RPMI8226 (cell line): ENCODE measurements around the gene NBEA.

Experiments
- DNase-seq: peaks from one replicate; pipeline ENCODE4 v3.0.0-alpha.2; 2015

The NBEA gene

DNA sequence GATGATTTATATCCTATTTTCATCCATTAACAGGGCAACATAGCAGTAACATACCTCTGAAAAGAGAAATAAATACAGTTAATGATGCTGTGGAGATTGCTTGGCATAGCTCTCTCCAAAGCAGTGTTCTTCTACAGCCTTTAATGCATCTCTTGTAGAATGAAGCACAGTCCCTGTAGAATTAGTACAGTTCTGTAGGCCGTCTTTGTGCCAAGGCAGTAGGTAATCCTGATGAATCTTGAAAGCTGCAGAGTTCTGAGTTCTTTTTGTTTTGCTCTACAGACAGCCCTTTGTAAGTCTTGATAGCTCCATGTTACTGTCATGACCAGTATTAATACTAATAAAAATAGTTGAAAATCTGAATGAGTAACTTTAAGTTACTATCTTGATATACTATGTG lies 350.3 kb downstream of the NBEA start:
- DNase-seq: no peak

- DNase-seq: no peak
Measured at GRCh38 chr13:35293579-35294226, 351.6 kb downstream of the NBEA start.

DNA sequence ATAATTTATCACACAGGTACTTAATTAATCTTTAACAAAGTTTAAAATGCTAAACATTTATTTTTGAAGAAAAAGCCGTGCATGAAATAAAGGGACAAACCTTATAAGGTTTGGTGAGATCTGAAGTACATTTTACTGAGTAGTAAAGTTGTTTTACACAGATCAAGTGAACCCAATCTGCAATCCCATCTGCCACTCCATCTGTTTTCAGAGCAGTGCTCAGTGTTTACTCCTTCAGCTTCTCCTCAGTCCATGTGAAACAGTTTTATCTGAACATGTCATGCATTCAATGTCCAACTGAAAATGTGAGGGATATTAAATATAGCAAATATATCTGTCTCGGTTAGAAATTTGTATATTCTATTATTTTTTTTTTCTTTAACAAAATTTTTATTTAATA lies 367.6 kb downstream of the NBEA start:
- DNase-seq: no peak

- DNase-seq: no peak
Measured at GRCh38 chr13:35332134-35332533, 390.1 kb downstream of the NBEA start.

DNA sequence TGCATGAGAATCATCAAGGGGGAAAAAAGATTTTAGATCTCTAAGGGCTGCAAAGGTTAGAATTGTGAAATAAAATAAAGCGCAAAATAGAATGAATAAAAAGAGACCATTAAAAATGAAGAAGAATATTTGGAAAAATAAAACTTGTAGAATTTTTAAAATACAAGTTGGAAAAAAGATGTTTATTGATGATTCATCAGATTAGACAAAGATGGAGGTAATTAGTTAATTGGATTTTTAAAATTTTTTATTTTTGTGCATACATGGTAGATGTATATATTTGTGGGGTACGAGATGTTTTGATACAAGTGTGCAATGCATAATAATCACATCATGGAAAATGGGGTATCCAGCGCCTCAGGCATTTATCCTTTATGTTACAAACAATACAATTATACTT lies 391.1 kb downstream of the NBEA start:
- DNase-seq: no peak

- no peak for DNase-seq
Measured at GRCh38 chr13:35342440-35342839, 400.4 kb downstream of the NBEA start.

DNA sequence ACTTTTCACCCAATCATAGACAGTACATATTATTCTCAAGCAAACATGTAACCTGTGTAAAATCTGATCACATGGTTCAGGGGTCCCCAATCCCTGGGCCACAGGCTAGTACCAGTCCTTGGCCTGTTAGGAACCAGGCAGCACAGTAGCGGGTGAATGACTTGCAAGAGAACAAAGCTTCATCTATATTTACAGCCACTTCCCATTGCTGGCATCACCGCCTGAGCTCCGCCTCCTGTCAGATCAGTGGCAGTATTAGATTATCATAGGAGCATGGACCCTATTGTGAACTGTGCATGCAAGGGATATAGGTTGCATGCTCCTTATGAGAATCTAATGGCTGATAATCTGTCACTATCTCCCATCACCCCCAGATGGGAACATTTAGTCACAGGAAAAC lies 401.3 kb downstream of the NBEA start:
- no peak for DNase-seq

DNA sequence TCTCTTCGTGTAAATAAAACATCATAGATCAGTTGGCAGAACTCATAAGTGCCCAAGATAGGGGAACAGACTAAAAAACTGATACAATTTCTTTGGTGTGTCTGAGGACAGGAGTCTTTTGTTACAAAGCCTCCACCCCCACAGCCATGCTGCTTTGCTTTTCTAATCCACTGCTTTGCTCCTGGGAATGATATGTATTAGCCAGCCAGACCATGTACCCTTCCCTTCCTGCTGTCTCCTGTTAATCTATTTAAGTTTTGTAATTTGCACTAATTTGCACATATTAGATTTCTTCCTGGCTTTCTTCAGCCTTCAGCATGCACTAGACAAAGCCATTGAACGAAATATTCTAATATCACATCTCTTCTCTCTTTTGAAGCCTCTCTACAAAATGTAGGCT lies 403.9 kb downstream of the NBEA start:
- DNase-seq: no peak

DNA sequence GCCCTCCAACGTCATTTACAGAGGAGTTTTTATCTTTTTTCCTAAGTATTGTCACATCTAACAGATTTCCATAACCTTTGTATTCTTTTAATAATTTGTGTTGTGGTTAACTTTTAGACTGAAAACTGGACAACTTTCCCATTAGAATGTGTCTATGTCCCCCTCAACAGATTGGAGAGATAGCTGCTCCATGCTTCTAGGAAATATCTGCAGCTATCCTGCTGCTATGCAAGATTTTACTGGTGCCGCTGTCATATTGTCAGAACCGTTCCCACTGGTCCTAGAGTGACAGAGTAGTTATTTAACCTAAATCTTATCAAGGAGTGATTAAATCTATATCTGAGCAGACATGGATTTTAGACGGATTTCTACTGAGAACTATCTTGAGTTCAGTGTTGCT lies 404.4 kb downstream of the NBEA start:
- DNase-seq: no peak

DNA sequence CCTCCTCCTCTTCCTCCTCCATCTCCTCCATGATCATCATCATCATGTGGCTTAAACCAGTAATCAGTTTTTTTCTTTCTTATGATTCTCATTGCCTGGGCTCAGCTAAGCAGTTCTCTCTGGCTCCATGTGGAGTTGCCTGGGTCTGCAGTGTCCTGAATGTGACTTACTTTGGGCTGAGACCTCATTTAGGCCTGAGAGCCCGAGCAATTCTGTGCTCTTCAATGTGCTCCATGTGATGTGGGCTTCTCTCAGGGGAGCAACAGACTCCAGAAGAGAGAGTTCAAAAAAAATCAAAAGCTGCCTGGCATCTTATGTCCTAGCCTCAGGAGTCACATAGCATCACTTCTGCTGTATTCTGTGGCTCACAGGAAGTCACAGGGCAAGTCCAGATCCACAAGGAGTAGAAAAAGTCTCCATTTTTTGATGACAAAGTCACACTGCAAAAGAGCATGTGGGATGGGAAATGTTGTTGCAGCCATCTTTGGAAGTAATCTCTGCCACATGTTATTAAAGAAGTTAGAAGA lies 405.7 kb downstream of the NBEA start:
- no peak for DNase-seq

DNA sequence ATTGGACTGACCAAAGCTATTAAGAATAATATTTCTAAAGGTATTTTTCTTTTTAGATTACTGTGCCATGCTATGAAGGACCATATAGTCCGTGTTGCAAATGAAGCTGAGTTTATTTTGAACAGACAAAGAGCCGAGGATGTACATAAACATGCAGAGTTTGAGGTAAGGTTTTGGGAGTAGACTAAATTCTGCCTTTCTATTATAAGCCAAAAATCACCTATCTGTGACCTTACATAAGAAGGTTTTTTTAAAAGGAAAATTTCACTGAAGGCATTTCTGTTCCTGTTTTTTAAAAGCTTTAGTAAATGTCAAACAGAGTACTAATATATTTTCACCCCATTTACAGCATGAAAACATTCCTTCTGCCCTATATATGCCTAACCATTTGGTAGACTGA lies 407.0 kb downstream of the NBEA start:
- DNase-seq: no peak

DNA sequence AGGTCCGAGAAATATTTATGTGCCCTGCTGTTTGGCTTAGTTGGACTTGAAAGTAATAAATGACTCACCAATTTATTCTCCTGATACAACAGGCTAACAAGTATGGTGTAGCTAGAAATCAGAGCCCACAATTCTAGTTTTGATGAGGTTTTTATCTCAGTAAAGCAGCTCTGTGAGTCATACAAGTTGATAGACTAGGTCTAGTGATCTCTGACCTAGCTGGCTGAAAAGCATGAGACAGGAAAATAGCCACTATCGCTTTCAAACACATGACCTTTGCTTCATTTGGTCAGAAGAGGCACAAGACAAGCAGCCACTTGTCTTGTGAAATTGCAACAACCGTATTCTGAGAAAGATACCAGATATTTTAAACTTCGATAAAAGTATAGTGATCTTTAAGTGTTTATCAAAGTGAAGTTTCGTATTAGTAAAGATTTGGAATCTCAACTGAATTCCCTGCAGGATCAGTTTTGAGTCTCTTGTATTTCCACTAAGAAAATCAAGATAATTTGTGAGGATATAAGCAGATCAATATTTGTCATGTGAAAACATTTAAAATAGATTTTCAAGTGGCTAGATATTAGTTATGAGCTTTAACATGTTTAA lies 407.7 kb downstream of the NBEA start:
- no peak for DNase-seq

- no peak for DNase-seq
Measured at GRCh38 chr13:35354285-35354684, 412.2 kb downstream of the NBEA start.

- DNase-seq: no peak
Measured at GRCh38 chr13:35354882-35355281, 412.8 kb downstream of the NBEA start.

GRCh38 chr13:35356572-35356971 lies 414.5 kb downstream of the NBEA start:
- DNase-seq: no peak

DNA sequence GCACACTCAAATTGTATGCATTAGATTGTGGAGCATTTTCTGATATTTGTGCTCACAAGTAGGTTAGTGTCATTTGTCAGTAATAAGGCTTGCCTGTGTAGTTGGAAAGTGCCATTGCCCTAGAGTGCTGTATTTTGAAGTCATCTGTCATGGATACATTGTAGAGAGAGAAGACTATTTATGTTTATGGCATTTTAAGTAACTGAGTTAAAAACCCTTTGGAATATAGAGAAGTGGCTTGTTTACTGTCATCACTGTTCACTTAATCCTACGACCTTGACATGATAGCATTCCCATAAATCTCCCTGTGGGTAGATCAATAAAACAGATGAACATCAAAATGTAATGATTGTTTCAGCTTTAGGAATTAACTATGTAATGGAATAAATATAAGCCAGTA lies 423.8 kb downstream of the NBEA start:
- no peak for DNase-seq

DNA sequence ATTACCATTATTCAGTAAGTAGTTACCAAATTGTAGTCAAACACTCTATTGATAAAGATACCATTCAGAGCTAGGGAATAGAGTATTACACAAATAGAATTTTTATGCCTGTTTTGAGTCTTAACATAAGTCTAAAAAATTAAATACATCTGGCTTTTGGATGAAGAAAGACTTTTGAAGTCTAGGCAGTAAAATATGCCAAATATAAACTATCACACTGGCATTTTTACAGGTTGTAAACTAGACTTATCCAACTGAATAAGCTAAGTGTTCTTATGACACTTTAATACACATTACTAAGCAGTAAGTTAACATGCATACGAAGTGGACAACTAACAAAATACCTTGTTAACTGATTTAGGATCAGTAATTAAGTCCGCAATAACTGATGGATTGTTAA lies 425.5 kb downstream of the NBEA start:
- DNase-seq: no peak

DNA sequence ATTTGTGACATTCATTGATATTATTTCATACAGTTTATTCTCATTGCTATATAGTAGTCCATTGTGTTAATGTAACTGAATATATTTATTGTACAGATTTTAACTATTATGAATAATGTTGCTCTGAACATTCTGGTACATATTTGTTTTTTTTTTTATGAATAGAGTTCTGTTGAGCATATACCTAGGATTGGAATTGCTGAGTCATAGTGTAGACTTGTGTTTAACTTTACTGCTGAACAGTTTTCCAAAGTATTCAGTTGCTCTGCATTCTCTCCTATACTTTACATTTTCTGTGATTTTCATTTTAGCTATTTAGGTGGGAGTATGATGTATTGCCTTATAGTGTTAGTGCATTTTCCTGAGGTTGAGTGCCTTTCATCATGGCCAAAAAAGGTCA lies 436.9 kb downstream of the NBEA start:
- no peak for DNase-seq

GRCh38 chr13:35379663-35380062 lies 437.6 kb downstream of the NBEA start:
- no peak for DNase-seq

DNA sequence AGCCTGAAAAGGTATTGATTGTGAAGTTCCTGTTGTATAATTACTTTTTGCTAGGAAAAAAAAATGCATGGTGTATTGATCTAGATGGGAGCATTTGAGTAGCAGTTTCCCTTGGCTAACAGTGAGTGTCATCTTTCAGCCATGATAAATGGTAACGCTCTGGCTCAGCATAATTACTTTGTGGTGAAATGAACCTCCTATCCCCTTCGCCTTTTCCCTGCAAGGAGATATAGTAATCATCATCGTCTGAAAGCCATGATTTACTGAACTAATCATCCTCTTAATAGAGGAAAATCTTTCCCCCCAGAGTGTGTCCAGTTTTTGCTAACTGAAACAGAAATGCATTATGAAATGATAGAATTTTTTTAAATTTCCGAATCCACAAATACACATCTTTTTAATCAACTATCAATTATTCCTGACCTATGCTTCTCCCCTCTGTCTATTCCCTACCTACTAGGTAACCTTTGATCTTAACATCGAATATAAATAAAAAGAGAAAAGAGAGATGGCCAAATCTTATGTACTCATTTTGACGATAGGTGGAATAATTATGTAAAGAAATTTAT lies 445.7 kb downstream of the NBEA start:
- DNase-seq: no peak

GRCh38 chr13:35388441-35389355 lies 446.6 kb downstream of the NBEA start:
- no peak for DNase-seq

DNA sequence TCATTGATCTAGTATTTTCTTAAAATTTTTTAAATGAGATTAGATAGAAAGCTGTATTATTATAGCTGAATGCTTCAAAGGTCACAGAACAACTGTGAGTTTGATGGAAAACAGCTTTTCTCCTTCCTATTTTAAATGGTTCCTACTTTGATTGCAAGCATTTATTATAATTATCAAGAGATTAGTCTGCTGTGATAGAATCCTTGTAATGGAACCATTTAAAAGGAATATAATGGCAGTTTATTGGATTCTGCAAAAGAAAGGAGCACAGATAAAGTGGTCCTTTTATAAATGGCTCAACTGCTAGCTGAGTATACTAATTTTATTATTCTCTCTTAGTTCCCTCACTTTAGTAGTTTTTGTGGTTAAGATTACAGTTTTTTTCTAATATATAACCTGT lies 447.5 kb downstream of the NBEA start:
- no peak for DNase-seq

DNA sequence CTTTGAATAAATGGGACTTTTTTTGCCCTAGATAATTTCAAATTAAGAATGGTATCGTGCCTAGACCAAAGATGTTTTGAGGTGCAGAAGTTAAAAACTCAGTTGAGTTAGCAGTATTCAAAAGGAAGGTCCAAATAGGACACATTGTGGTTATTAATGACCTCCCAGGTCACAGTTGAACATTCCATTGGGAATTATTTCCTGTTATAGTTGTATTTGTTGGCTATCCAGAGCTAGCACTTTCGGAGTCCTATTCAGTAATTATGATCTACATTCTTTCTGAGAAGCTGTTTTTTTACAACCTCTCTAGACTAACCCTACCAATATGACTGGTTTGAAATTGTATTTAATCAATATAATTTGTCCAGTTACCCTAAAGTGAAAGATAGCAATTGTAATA lies 450.7 kb downstream of the NBEA start:
- DNase-seq: no peak

DNA sequence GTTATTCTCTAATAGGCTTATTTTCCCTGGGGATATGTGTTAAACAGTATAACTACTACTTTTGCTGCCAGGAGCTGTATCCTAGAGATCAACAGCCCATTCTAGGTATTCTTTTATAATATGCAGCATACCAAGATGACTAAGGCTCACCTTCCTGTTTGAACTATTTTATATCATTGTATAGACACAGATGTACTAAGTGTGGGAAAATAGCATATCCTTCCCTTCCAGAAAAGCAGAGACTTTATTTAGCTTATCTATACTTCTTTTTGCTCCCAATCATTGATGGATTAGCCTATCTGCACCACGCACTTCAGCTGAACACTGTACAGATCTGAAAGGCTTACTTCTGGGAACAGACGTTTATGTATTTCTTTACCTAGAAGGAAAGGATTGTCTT lies 451.8 kb downstream of the NBEA start:
- DNase-seq: no peak
